GM21367 (cell line): ENCODE data around the gene MAP4K3.
A peak's percentile ranks its signal among the peaks of the same experiment; 100 is the strongest.

ENCODE experiments used
- ATAC-seq: cut with Tn5 transposase; IDR thresholded peaks from one replicate; pipeline ENCODE4 v1.9.1; 2021; ENCODE audit not compliant: unreplicated experiment

MAP4K3 gene

GRCh38 chr2:39311469-39311868, 125.6 kb downstream of the MAP4K3 start:
- no peak for ATAC-seq

- no peak for ATAC-seq
Measured at GRCh38 chr2:39308778-39309177, 128.3 kb downstream of the MAP4K3 start.

DNA sequence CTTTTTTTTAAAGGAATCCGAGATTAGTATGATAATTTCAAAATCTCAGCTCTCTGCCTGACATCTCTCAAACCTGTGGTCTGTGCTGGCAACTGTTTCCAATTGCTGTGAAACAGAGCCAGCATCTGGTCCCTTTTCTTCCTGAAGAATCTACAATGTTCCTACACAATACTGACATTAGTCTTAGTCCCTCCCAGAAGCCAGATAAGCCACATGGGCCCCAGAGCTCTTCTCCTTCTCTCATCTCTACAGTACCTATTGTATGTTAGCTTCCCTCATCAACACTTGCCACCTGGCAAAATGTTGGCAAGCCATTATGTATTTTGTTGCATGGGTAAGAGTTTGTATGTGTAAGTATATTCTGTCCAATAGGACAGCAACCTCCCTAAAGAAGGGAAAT, 130.5 kb downstream of the MAP4K3 start:
- ATAC-seq, result no peak

DNA sequence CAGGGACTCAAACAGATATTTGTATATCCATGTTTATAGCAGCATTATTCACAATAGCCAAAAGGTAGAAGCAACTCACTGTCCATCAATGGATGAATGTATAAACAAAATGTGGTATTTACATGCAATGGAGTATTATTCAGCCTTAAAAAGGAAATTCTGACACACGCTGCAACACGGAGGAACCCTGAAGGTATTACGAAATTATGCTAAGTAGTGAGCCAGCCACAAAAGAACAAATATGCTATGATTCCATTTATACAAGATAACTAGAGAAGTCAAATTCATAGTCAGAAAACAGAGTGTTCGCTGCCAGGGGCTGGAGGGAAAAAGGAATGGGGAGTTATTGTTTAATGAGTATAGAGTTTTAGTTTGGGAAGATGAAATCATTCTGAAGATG, 132.4 kb downstream of the MAP4K3 start:
- no peak for ATAC-seq

DNA sequence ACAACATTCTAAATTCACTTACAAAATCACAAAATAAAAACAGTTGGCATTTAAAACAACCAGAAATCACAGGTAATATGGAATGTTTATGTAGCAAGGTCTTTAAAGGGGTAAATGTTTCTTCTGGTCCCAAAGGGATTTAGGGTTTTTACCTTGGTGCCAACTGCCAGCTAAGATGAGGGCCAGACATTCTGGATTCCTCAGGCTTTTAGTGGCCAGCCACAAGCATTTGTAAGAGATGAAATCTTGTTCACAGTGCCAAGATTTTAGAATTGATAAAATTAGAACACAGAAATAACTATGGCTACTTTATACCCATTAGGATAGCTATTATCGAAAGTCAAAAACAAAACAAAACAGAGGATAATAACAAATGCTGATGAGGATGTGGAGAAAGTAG, 132.9 kb downstream of the MAP4K3 start:
- ATAC-seq, result no peak

- ATAC-seq, result no peak
Measured at GRCh38 chr2:39301352-39301751, 135.7 kb downstream of the MAP4K3 start.

DNA sequence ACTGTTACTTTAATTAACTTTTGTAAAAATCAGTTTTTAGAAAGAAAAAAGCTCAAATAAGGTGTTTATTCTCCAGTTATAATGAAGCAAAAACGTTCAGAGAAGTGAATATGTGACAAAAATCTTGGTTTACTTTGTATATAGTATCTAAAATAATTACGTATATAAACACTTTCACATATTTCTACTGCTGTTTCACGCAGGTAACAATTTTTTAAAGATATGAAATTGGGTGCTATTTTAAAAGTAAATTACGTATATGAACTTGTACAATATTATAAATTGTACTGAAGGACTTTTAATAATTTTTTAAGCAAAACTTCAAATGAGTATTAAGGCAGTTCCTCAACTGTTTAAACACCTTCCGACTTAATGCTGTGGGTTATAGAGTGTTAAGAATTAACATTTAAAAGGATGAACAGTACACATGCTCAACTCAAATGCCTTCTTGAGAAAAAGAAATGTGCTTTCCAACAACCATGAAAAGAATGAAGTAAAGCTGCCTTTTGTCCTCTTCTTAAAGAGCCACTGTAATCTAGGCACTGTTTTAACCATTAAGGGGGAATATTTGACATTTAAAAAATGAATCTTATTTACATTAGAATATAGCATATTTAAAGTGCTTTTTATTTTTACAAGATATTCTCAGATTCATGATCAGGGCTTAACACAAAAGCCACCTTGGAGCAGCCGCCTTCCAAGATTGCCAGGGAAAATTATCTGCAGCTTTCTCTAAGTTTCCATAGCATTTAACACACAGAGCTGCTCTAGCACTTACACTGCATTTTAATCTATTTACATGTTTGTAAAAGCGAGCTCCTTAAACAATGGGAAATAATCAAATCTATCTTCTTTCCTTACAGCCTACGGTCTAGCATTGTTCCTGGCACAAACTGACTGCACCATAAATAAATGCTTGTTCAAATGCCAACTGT, 136.8 kb downstream of the MAP4K3 start:
- no peak for ATAC-seq

GRCh38 chr2:39290433-39290832, 146.7 kb downstream of the MAP4K3 start:
- no peak for ATAC-seq

GRCh38 chr2:39289609-39290008, 147.5 kb downstream of the MAP4K3 start:
- ATAC-seq, result no peak

- ATAC-seq, result no peak
Measured at GRCh38 chr2:39283561-39283960, 153.5 kb downstream of the MAP4K3 start.

GRCh38 chr2:39281391-39281790, 155.7 kb downstream of the MAP4K3 start:
- ATAC-seq, result no peak

DNA sequence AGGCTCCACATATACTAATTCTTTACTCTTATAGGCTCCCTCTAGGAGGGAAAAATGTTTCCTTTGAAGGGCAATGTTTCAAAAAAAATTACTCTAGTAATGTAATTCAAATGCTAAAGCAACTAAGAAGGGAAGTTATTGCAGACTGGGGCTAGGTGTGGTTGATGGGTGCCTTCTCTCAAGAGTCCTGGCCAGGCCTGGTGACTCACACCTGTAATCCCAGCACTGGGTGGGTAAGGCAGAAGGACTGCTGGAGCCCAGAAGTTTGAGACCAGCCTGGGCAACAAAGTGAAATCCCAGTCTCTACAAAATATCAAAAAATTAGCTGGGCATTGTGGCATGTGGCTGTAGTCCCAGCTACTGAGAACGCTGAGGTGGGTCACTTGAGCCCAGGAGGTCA, 162.1 kb downstream of the MAP4K3 start:
- ATAC-seq, result no peak

GRCh38 chr2:39269941-39270340, 167.1 kb downstream of the MAP4K3 start:
- no peak for ATAC-seq

DNA sequence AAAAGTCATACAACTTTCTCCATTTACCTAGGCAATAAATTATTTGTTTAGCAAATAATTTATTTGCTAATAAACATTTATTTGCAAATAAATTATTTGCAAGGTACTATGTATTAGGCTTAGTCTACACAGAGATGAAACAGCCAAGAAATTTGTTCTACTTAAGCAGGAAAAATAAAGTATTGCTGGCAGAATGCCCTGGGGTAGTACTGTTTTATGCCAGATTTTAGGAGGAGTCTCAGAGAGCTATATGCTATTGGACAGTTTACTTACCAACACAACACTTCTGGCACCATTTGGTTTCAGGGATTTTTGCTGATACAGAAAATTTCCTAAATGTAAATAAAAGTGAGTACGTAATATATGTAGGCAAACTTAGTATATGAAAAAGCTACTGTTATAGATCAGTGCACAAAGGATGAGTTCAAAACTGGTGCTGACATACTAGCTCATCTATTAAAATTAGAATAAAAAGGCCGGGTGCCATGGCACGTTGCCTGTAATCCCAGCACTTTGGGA, 170.1 kb downstream of the MAP4K3 start:
- no peak for ATAC-seq

DNA sequence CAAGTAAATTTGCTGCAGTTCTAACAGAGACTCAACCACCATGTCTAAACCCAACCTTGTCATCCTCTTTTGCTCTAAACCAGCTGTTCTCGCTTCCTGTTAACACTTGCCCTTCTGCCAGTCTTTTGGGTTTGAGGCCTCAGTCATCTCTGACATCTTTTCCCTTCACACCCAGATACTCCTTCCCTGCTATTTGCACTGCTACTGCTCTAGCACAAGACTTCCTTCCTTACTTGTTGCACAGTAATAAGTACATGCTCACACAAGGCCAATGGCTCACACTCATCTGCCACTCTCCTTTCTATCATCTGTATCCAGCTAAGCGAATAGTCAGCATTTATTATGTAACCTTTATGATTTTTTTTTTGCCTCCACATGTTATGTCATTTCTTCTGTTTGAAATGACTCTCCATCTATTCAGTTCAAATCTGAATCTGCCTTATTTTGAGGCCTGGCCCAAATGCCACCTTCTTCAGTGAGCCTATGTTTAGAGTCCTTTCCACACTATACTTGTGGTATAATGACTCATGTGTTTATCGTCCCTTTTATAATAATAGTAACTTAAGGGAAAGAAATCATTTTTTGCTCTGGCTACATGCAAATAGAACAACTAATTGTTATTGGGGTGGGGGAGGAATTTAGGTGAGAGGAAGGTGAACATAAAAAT, 170.8 kb downstream of the MAP4K3 start:
- peak; percentile 68 for ATAC-seq

- no peak for ATAC-seq
Measured at GRCh38 chr2:39265315-39265714, 171.8 kb downstream of the MAP4K3 start.

DNA sequence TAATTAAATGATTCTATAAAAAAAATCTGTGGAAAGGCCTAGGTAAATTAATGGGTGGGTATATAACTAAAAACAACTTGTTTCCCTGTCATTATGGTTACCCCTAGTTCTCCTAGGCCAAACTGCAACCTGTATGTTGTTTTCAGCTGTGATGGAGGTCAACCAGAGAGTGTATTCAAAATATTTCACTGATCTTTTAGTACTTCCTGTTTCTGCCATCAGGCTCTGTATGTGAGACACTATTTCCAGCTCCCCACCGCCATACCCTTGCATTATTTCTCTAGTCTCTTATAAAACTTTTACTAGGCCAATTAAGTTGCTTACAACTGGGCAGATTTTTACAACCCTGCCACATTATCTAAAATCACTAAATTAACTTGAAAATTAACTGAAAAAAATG, 172.4 kb downstream of the MAP4K3 start:
- peak; percentile 64 for ATAC-seq

DNA sequence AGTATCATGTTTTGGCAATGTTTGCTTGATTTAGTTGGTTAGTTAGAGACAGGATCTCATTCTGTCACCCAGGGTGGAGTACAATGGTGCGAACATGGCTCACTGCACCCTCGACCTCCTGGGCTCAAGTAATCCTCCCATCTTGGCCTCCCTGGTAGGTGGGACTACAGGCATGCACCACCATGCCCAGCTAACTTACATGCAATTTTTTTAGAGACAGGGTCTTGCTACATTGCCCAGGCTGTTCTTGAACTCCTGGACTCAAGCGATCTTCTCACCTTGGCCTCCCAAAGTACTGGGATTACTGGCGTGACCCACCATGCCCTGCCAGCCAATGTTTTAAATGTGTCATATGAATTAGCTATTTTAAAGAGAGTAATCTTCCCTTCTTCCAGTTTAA, 177.0 kb downstream of the MAP4K3 start:
- no peak for ATAC-seq

DNA sequence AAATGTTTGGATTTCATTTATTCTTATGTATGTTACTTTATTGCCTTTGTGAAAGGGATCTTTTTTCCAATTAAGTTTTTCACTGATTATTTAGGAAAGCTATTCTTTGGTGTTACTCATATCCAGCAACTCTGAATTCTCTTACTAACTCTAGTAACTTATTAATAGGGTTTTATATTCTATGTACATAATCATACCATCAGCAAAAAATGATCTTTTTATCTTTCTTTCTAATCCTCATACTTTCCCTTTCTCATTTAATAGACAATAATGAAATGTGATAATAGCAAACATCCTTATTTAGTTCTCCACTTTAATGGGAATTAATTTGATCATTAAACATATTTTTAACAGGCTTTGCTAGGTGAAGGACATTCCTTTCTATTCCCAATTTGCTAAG, 181.0 kb downstream of the MAP4K3 start:
- ATAC-seq, result no peak

DNA sequence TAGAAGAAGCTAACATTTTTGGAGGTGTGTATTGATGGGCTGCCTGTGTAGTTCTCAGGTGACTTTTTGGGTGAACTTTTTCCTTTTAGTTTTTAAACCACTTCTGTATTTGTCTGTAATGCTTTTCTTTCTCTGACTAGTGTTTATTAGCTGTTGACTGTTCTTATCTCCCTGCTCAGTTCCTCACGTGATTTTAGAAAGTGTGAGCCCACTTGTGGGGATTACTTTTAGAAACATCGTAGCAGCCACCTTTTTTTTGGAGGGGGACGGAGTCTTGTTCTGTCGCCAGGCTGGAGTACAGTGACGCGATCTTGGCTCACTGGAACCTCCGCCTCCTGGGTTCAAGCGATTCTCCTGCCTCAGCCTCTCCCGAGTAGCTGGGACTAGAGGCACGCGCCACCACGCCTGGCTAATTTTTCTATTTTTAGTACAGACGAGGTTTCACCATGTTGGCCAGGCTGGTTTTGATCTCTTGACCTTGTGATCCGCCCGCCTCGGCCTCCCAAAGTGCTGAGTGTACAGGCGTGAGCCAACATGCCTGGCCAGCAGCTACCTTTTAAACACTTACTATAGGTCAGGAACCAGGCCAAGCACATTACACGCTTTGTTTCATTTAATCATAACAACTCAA, 184.1 kb downstream of the MAP4K3 start:
- no peak for ATAC-seq

GRCh38 chr2:39247512-39248043, 189.5 kb downstream of the MAP4K3 start:
- no peak for ATAC-seq
